NCI-H1417 (cell line): ENCODE measurements around the gene SLC48A1.

ENCODE experiments used
- DNase-seq, 3 experiments: peaks; one replicate each; lab custom pipeline; 2025; lab: John Stamatoyannopoulos, UW

The SLC48A1 gene

DNA sequence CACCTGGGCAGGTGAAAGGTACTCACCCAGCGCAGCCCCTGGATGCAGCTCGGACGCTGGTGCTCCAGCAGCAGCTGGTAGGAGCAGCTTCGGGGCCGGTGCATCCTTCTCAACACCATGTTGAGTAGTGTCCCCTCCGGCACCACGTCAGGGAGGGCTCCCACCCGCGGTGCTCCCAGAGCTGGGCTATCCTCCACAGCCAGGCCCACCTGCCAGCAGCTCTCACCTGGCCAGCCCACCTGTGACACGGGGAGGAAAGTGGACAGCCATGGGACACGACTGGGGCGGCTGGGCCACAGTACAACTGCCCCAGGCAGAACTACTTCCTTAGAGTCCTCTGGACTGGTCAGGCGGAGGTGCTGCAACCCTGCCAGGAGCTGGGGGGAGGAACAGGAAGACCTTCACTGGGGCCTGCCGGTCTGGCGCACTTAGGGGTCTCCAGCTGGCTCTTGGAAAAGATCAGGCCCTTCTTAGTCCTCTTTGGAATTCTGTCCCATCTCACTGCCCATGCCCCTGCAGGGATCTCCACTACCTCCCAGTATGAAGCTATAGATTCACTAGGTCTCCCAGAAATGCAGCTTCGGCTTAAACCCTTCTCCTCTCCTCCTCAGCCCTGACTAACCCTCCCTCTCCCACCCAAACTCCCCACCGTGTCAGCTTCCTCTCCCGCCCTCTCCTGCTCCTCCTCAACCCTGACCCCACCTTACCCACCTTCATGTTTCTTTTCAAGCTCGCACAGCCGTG lies 15.0 kb upstream of the SLC48A1 start:
- no peak for DNase-seq

DNA sequence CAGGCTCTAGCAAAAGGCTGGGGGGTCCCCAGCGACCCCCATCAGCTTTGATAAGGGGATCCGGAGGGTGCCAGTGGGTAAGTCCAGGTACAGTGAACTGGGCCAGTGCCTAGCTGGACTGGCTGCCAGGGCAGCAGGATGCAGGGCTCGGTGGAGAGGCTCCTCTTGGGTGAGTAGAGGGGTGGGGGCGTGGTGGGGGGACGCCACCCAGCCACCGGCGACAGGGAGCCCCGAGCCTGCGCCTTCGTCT lies 14.5 kb upstream of the SLC48A1 start:
- no peak for DNase-seq

DNA sequence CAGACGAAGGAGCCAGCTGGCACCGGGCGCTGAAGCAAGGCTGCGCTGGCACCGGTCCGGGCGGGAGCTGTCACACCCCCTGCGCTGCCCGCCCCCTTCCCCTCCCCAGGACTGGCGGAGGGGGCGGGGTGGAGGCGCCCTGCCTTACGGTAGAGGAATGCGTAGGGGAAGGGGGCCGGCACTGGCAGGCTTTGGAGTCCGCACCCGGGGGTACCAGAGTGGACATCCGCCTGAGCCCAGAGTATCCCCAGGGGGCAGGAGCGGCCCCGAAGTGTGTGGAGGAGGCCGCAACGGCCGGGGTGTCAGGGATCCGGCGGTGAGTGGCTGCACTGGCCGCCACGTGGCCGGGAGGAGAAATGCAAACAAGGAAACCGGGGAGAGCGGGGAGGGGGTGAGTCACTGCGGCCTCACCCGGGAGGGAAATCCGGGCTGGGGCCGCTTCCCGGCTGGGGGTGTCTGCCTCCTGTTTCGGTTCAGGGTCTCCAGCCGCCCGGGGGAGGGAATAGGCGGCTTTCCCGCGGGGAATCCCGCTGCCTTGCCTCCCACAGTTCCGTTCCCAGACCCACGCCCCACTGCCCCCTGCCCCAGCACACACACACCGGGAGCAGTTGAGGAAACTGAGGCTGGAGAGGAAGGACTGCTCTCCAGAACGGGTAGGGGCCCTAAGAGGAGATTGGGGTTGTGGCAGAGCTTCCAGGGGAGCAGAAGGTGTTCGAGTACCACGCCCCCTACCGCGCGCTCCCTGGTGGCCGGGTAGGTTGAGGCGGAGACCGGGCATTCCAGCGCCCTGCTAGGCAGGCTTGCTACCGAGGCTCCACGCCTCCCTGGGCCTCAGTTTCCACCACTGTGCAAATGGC lies 14.0 kb upstream of the SLC48A1 start, which contains the start of gene RAPGEF3:
Gene RAPGEF3 (minus strand): TSS at position 47 of the 857 bp plus-strand sequence. CDS start 324 bp downstream, outside the sequence.
- DNase-seq: peak; percentile 47 to 82 (median 78)

DNA sequence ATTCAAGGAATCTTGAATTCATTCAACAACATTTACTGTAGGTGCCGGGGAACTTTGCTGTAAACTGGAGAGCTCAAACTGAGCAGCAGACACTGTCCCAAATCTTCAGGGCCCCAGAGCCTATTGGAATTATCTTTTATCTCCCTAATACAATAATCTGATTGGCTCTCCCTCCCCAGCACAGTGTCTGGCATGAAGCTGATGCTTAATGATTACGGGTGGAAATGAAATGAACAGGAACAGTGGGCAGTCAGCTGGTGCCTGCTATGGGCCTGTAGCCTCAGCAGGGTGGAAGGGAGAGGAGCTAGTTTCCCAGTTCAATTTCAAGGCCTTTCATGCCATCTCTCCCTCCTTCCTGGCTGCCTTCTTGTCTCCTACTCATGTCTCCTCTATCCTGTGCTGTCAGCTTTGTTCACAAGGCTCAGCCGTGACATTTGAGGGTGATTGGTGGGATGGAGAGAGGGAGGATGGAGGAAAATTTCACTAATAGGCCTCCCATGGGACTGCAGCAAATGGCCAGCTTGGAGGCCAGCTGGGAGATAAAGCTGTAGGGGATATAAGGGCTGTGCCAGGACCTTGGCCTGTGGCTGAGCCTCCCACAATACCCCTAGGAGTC lies 10.1 kb upstream of the SLC48A1 start:
- no peak for DNase-seq

- no peak for DNase-seq
Measured at GRCh38 chr12:47763481-47764346, 9.3 kb upstream of the SLC48A1 start.

DNA sequence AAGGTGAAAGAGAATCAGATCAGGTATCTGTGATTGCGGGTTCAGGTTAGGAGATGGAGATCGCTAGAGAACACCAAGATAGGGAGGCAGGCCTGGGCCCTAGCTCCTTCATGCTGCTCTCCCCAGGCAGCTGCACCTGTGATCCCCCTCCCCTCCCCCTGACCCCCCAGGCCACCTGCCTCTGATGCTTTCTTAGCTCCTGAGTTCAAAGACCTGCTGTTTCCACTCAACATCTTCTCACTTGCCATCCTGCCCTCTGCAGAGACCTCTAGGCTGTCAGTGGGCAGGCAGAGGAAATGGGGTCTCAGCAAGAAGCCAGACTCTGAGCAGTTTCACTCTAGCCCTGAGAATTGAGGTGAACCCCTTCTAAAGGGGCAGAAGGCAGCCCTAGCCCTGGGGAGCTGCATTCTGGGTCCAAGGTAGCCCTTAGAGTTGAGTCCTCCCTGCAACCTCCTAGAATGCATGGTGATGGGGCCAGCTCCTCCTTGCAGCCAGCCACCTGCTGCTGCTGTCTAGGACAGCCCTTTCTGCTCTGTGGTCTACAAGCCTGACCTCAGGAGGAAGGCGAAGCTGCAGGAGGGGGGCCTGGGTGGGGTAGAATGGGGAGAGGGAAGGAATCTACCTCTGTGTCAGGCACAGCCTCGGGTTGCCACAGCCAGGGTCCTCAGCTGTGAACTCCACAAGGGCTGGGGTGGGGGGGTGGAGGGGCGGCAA lies 6.4 kb upstream of the SLC48A1 start:
- no peak for DNase-seq

- peak; percentile 34 to 75 (median 40) for DNase-seq
Measured at GRCh38 chr12:47767216-47767724, 5.8 kb upstream of the SLC48A1 start.

GRCh38 chr12:47768323-47768811 lies 4.7 kb upstream of the SLC48A1 start:
- peak in 1 of 3 experiments; percentile 16 for DNase-seq

DNA sequence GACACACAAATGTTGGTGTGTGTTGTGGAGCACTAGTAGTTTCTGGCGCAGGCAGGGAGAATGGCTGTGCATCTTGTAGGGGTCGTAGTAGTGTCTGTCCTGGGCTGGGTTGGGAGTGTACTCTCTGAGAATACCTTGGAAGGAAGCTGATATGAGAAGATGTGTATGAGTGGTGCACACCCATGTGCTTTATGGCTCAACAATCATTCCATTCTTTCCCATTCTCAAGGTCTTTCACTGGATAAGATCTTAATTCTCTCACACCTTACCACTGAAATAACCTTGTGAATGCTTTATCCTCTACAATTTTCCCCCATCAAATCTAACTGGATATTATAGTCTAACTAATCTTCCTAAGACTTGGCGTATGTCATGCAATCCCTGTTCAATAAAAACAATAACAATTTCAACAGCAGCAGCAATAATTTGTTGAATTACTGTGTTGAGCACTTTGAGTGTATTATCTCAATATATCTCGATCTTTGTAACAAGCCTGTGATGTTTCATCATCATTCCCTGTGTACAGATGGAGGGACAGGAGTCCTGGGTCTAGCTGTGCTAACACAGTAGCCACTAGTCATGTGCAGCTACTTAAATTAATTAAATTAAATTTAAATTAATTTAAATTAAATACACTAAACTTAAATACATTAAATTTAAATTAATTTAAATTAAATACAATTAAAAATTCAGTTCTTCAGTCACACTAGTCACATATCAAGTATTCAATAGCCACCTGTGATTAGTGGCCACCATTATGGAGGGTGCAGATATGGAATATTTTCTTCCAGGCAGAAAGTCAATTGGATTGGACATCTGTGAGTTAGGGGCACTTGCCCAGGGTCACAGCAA lies 3.6 kb upstream of the SLC48A1 start:
- no peak for DNase-seq

GRCh38 chr12:47770086-47770726 lies 2.8 kb upstream of the SLC48A1 start:
- no peak for DNase-seq

- no peak for DNase-seq
Measured at GRCh38 chr12:47771304-47771703, 1.7 kb upstream of the SLC48A1 start.

- DNase-seq: no peak
Measured at GRCh38 chr12:47772094-47772660, 861 bp upstream of the SLC48A1 start.

GRCh38 chr12:47772738-47773061 lies 338 bp upstream of the SLC48A1 start:
- DNase-seq: no peak

DNA sequence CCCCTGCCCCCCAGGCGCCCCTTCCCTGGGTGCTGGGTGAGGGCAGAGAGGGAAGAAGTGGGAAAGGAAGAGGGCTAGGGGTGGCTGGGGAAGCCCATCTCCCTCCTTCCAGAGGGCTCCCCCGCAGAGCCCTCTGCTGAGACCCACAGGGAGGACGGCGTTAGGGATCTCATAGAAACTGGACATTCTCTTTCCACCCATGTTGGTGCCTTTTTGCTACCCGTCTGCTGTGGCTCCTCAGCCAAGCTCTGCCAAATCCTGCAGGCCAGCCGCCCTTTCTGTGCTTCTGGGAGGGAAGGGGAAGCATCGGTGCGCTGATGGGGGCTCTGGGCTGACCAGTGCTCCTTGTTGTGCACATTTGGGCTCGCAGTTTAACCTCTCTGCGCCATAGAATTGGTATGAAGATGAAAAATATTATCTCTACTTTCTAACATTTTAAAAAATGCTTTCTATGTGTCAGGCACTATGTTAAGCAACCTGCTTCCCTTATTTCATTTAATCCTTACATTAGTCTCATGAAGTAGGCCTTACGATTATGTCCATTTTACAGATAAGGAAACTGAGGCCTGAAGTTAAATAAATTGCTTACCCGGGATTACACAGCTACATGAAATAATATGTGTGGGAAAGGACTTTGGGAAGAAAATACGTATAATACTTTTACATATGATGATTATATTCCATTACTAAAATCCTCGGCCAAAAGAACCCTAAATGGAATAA lies 981 bp downstream of the SLC48A1 start:
- DNase-seq: peak in 1 of 3 experiments; percentile 74

- no peak for DNase-seq
Measured at GRCh38 chr12:47774663-47775062, 1.6 kb downstream of the SLC48A1 start.

GRCh38 chr12:47775100-47775911 lies 2.3 kb downstream of the SLC48A1 start:
- no peak for DNase-seq

DNA sequence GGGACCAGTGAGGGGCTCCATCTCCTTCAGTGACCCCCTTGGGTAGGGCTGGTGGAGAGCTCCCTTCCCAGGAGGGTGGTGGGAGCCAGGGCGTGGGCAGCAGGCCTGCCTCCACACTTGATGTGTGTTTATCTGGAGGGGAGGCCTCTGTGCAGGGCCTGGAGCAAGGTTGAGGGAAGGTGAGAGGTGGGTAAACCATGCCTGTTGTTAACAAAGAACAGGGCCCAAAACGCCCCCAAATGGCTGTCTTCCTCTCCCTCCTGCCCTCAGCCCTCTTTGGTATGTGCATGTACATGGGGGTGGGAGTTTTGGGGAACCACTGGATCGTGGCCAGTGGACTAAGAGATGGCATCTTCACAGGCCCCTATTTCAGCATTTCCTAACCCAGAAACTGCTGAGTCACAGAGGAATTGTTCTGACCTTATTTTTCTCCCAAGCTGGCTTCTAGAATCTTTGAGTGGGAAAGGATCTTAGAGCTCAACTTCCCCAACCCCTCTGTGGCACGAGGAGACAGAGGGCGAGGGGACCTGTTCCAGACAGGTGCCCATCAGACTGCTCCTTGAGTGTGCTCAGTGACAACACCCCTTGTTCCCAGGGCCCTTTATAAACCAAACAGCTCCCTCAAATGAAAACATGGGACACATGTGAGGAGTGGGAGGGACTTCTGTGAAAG lies 3.6 kb downstream of the SLC48A1 start:
- no peak for DNase-seq
